Hepatocyte (in vitro differentiated cells): ENCODE data around the gene GNAI2. TPM values are rescaled to one million over a fixed set of nuclear protein-coding genes. Genes with fewer than 3 reads are reported as not detected.
A peak's percentile ranks its signal among the peaks of the same experiment; 100 is the strongest.

Source experiments
- DNase-seq: peaks from one replicate; pipeline ENCODE4 v3.0.0-alpha.2; 2016; ENCODE audit warnings: low spot score
- H2AFZ ChIP-seq: fragments of 200-600 bp; sonication (generic); 2 replicates; pipeline ENCODE4 v1.6.0; 2016; ENCODE audit warnings: antibody characterized with exemption, mild to moderate bottlenecking
- H3K27ac ChIP-seq: fragments of 200-600 bp; sonication (generic); 2 replicates; pipeline ENCODE4 v1.5.1; 2016; ENCODE audit warnings: mild to moderate bottlenecking
- H3K27me3 ChIP-seq: fragments of 200-600 bp; sonication (generic); 2 replicates; pipeline ENCODE4 v1.6.1; 2016
- H3K36me3 ChIP-seq: fragments of 200-600 bp; sonication (generic); replicated peaks from 2 replicates; pipeline ENCODE4 v1.5.1; 2016; ENCODE audit warnings: low read depth; ENCODE audit not compliant: insufficient read depth
- H3K4me1 ChIP-seq: fragments of 200-600 bp; sonication (generic); 2 replicates; pipeline ENCODE4 v1.5.1; 2016; ENCODE audit warnings: mild to moderate bottlenecking, moderate library complexity; ENCODE audit not compliant: insufficient read depth
- H3K4me2 ChIP-seq: fragments of 200-600 bp; sonication (generic); 2 replicates; pipeline ENCODE4 v1.6.0; 2016
- H3K4me3 ChIP-seq: fragments of 200-600 bp; sonication (generic); 2 replicates; pipeline ENCODE4 v1.5.1; 2016; ENCODE audit warnings: mild to moderate bottlenecking
- H3K79me2 ChIP-seq: fragments of 200-600 bp; sonication (generic); 2 replicates; pipeline ENCODE4 v1.6.0; 2017; ENCODE audit warnings: mild to moderate bottlenecking
- H3K9me2 ChIP-seq: fragments of 200-600 bp; sonication (generic); replicated peaks from 2 replicates; pipeline ENCODE4 v1.6.0; 2017; ENCODE audit warnings: mild to moderate bottlenecking; ENCODE audit not compliant: insufficient read depth
- H3K9me3 ChIP-seq: fragments of 200-600 bp; sonication (generic); 2 replicates; pipeline ENCODE4 v1.5.1; 2016; ENCODE audit warnings: low read depth, mild to moderate bottlenecking
- H4K20me1 ChIP-seq: fragments of 200-600 bp; sonication (generic); 2 replicates; pipeline ENCODE4 v1.6.0; 2016; ENCODE audit warnings: mild to moderate bottlenecking; ENCODE audit not compliant: insufficient read depth, poor library complexity, severe bottlenecking
- EZH2 ChIP-seq: fragments of 200-600 bp; sonication (generic); IDR thresholded peaks from 2 replicates; pipeline ENCODE4 v1.6.1; 2016; ENCODE audit warnings: antibody characterized with exemption, mild to moderate bottlenecking, borderline replicate concordance
- EZH2phosphoT487 ChIP-seq: fragments of 200-600 bp; sonication (generic); IDR thresholded peaks from one replicate; pipeline ENCODE4 v1.6.1; 2018; ENCODE audit warnings: antibody characterized with exemption, mild to moderate bottlenecking, low read depth, moderate library complexity; ENCODE audit not compliant: unreplicated experiment, severe bottlenecking
- WGBS: methylation state at CpG from one replicate; pipeline ENCODE4 v1.1.6; 2016; ENCODE audit warnings: low lambda C conversion rate; ENCODE audit errors: missing lambda C conversion rate; 5-methylcytosine and 5-hydroxymethylcytosine counted together
- polyA plus RNA-seq: library from polyadenylated mRNA; unstranded; fragments of >200 nt; fragmentation: Nextera tagmentation; extraction: Ambion mirVana; gene quantifications from 2 replicates; pipeline ENCODE4 v1.2.1, GENCODE V29; 2016
- total RNA-seq: library from RNA; depleted of rRNA; stranded (reverse); fragments of >200 nt; gene quantifications from 2 replicates; pipeline ENCODE4 v1.2.3, GENCODE V29; 2014
- TF ChIP-seq, protein P1 (sequence below): fragments of 200-600 bp; sonication (generic); IDR thresholded peaks from 2 replicates; pipeline ENCODE4 v1.5.1; 2016; ENCODE audit warnings: antibody characterized with exemption, mild to moderate bottlenecking; ENCODE audit not compliant: poor library complexity

GNAI2 gene
- total and polyA plus RNA-seq, 2 experiments from 2014 or later: 103 to 233 TPM

DNA sequence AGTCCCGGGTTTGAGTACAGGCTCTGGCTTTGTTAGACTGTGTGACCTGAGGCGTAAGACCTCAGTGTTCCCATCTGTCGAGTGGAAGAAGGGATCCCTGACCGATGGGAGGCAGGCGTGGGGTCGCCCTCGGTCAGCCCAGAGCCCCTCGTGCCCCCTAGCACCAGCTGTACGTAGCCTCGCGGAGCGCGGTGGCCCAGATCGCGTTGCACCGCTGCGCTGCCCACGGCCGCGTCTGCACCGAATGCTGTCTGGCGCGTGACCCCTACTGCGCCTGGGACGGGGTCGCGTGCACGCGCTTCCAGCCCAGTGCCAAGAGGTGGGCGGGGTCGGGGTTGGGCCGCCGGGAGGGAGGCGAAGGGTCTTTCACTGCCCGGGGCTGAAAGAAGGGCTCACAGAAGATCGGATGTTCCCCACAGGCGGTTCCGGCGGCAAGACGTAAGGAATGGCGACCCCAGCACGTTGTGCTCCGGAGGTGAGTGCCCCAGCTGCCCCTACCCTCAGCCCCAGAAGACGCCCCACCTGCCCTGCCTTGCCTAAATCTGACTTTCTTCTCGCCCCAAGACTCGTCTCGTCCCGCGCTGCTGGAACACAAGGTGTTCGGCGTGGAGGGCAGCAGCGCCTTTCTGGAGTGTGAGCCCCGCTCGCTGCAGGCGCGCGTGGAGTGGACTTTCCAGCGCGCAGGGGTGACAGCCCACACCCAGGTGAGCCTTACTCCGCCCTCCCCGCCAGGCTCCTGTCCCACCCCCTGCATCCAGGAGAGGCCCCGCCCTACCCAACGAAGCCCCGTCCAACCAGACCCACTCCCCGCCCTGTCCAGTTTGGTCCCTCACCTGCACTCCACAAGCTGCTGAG, 39.4 kb downstream of the GNAI2 start:
- H3K4me2 ChIP-seq: no peak overlapping the region
- 37% methylated on average over 49 of the region's 65 CpGs for WGBS

DNA sequence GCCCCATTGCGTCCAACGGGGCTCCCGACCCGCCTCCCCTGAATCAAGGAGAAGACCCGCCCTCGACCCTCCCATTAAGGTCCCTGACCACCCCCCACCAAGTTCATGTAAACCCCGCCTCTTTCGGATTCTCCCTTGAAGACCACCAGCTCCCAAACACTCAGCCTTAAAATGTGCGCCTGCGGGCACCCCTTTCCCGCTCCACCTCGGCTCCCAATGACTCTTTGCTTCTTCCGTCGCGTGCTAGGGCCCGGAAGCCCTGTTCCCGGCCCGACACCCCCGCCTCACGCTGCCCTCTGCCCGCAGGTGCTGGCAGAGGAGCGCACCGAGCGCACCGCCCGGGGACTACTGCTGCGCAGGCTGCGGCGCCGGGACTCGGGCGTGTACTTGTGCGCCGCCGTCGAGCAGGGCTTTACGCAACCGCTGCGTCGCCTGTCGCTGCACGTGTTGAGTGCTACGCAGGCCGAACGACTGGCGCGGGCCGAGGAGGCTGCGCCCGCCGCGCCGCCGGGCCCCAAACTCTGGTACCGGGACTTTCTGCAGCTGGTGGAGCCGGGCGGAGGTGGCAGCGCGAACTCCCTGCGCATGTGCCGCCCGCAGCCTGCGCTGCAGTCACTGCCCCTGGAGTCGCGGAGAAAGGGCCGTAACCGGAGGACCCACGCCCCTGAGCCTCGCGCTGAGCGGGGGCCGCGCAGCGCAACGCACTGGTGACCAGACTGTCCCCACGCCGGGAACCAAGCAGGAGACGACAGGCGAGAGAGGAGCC, 40.2 kb downstream of the GNAI2 start:
- H3K27me3 ChIP-seq: peaks cover 10% of the 10 kb centered on the region
- no peak for DNase-seq
- TF ChIP-seq EZH2phosphoT487 (no peak), EZH2 (no peak)
- TF ChIP-seq, protein P1, sequence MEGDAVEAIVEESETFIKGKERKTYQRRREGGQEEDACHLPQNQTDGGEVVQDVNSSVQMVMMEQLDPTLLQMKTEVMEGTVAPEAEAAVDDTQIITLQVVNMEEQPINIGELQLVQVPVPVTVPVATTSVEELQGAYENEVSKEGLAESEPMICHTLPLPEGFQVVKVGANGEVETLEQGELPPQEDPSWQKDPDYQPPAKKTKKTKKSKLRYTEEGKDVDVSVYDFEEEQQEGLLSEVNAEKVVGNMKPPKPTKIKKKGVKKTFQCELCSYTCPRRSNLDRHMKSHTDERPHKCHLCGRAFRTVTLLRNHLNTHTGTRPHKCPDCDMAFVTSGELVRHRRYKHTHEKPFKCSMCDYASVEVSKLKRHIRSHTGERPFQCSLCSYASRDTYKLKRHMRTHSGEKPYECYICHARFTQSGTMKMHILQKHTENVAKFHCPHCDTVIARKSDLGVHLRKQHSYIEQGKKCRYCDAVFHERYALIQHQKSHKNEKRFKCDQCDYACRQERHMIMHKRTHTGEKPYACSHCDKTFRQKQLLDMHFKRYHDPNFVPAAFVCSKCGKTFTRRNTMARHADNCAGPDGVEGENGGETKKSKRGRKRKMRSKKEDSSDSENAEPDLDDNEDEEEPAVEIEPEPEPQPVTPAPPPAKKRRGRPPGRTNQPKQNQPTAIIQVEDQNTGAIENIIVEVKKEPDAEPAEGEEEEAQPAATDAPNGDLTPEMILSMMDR: no peak
- no peaks in the 10 kb centered on the region for H3K36me3 ChIP-seq
- H3K4me1 ChIP-seq: peaks cover 16% of the 10 kb centered on the region
- WGBS: 75% methylated on average over 69 of the region's 79 CpGs
- no peaks in the 10 kb centered on the region for H3K9me3 ChIP-seq
- H4K20me1 ChIP-seq: no peaks in the 10 kb centered on the region
- H3K9me2 ChIP-seq: no peaks in the 10 kb centered on the region
- H3K27ac ChIP-seq: no peak overlapping the region
- no peak overlapping the region for H2AFZ ChIP-seq
- peaks cover 6% of the 10 kb centered on the region for H3K79me2 ChIP-seq
- H3K4me2 ChIP-seq: no peak overlapping the region
- no peak overlapping the region for H3K4me3 ChIP-seq

More for the DNA sequence above, 39.4 kb downstream of the GNAI2 start:
- H3K36me3 ChIP-seq: no peaks in the 10 kb centered on the region
- H3K9me3 ChIP-seq: no peaks in the 10 kb centered on the region
- no peak overlapping the region for H3K4me3 ChIP-seq
- no peak overlapping the region for H2AFZ ChIP-seq
- peaks cover 24% of the 10 kb centered on the region for H3K4me1 ChIP-seq
- DNase-seq: no peak
- TF ChIP-seq, protein P1: no peak
- peak; percentile 34 for TF ChIP-seq EZH2
- H3K79me2 ChIP-seq: peaks cover 14% of the 10 kb centered on the region
- no peak overlapping the region for H3K27ac ChIP-seq
- no peaks in the 10 kb centered on the region for H4K20me1 ChIP-seq
- no peaks in the 10 kb centered on the region for H3K9me2 ChIP-seq
- H3K27me3 ChIP-seq: peaks cover 10% of the 10 kb centered on the region

DNA sequence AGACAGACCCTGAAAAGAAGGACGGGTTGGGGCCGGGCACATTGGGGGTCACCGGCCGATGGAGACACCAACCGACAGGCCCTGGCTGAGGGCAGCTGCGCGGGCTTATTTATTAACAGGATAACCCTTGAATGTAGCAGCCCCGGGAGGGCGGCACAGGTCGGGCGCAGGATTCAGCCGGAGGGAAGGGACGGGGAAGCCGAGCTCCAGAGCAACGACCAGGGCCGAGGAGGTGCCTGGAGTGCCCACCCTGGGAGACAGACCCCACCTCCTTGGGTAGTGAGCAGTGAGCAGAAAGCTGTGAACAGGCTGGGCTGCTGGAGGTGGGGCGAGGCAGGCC, 40.7 kb downstream of the GNAI2 start:
- H3K79me2 ChIP-seq: peaks cover 2% of the 10 kb centered on the region
- no peak overlapping the region for H2AFZ ChIP-seq
- no peak overlapping the region for H3K4me2 ChIP-seq
- H3K27me3 ChIP-seq: peaks cover 10% of the 10 kb centered on the region
- H4K20me1 ChIP-seq: no peaks in the 10 kb centered on the region
- H3K4me3 ChIP-seq: no peak overlapping the region
- whole genome bisulfite sequencing: 93% methylated on average over 17 of the region's 17 CpGs
- H3K9me3 ChIP-seq: no peaks in the 10 kb centered on the region
- H3K27ac ChIP-seq: no peak overlapping the region
- no peaks in the 10 kb centered on the region for H3K9me2 ChIP-seq
- H3K4me1 ChIP-seq: peaks cover 11% of the 10 kb centered on the region
- H3K36me3 ChIP-seq: no peaks in the 10 kb centered on the region
- DNase-seq: no peak
- TF ChIP-seq EZH2: no peak
